HG02571 (cell line): ENCODE results near the gene TOP1.
"Not testable (repeated sequence)": the region's sequence is repeated elsewhere in the genome, so short reads cannot be mapped to it uniquely, and the experiment has no call there.

ENCODE experiments used
- ATAC-seq: cut with Tn5 transposase; IDR thresholded peaks from one replicate; pipeline ENCODE4 v1.9.1; 2021; ENCODE audit warnings: mild to moderate bottlenecking, moderate library complexity; ENCODE audit not compliant: unreplicated experiment

The TOP1 gene

GRCh38 chr20:41123631-41124030 is 95.0 kb downstream of the TOP1 start:
- ATAC-seq = no peak

- no peak for ATAC-seq
These were observed 96.0 kb downstream of the TOP1 start for GRCh38 chr20:41124451-41125094.

GRCh38 chr20:41125530-41126457 is 97.2 kb downstream of the TOP1 start:
- no peak for ATAC-seq

- ATAC-seq = no peak
These were observed 98.1 kb downstream of the TOP1 start for GRCh38 chr20:41126719-41127118.

- not testable (repeated sequence) for ATAC-seq
These were observed 99.7 kb downstream of the TOP1 start for GRCh38 chr20:41128317-41128716.

GRCh38 chr20:41131594-41132387 is 103.2 kb downstream of the TOP1 start:
- ATAC-seq = no peak

GRCh38 chr20:41132388-41132775 is 103.8 kb downstream of the TOP1 start:
- ATAC-seq = not testable (repeated sequence)

GRCh38 chr20:41133709-41134361 is 105.2 kb downstream of the TOP1 start:
- peak; percentile 45 for ATAC-seq

- no peak for ATAC-seq
These were observed 106.0 kb downstream of the TOP1 start for GRCh38 chr20:41134362-41135186.

- no peak for ATAC-seq
These were observed 106.7 kb downstream of the TOP1 start for GRCh38 chr20:41135187-41135887.

- no peak for ATAC-seq
These were observed 107.5 kb downstream of the TOP1 start for GRCh38 chr20:41135888-41136679.

GRCh38 chr20:41136680-41137613 is 108.3 kb downstream of the TOP1 start, which contains the start of gene PLCG1:
Gene PLCG1 (plus strand): TSS chr20:41137543. CDS start chr20:41137642, 99 bp downstream.
- peak; percentile 48 for ATAC-seq

GRCh38 chr20:41137614-41138474 is 109.2 kb downstream of the TOP1 start:
- ATAC-seq = no peak

- no peak for ATAC-seq
These were observed 110.0 kb downstream of the TOP1 start for GRCh38 chr20:41138475-41139226.

- ATAC-seq = no peak
These were observed 110.8 kb downstream of the TOP1 start for GRCh38 chr20:41139227-41140093.
